Activated CD4-positive, CD25-positive, alpha-beta regulatory T cell treated with anti-CD3 and anti-CD28 coated beads, Interleukin-2, amount 50 U/mL, for 24 hours (primary cell): ENCODE results near the gene TST.

ENCODE experiments used
- ATAC-seq, 2 donors: fragments of 150-1000 bp; cut with Tn5 transposase; one replicate each; pipeline ENCODE4 v1.10.0; 2021; ENCODE audit warnings: mild to moderate bottlenecking in 1 of 2, moderate library complexity in 1 of 2

Gene TST

GRCh38 chr22:37030560-37031281, 11.5 kb upstream of the TST start:
- no peak for ATAC-seq

GRCh38 chr22:37028692-37029674, 9.7 kb upstream of the TST start:
- ATAC-seq, result no peak

- no peak for ATAC-seq
Observed at GRCh38 chr22:37027556-37027955, 8.3 kb upstream of the TST start.

- ATAC-seq, result no peak
Observed at GRCh38 chr22:37026325-37026724, 7.1 kb upstream of the TST start.

GRCh38 chr22:37025500-37026070, 6.3 kb upstream of the TST start:
- no peak for ATAC-seq

GRCh38 chr22:37024339-37025157, 5.3 kb upstream of the TST start:
- no peak for ATAC-seq

GRCh38 chr22:37023743-37024338, 4.6 kb upstream of the TST start:
- no peak for ATAC-seq

- no peak for ATAC-seq
Observed at GRCh38 chr22:37022483-37023337, 3.5 kb upstream of the TST start.

GRCh38 chr22:37021710-37022482, 2.6 kb upstream of the TST start:
- peak; percentile 35 to 49 for ATAC-seq

GRCh38 chr22:37021041-37021440, 1.8 kb upstream of the TST start:
- no peak for ATAC-seq

- peak; percentile 4 to 9 for ATAC-seq
Observed at GRCh38 chr22:37020192-37020479, 889 bp upstream of the TST start.

- ATAC-seq, result peak in 1 of 2 donors; percentile 12
Observed at GRCh38 chr22:37018815-37019308, 385 bp downstream of the TST start.

GRCh38 chr22:37018086-37018814, 997 bp downstream of the TST start:
- no peak for ATAC-seq

GRCh38 chr22:37017356-37017755, 1.9 kb downstream of the TST start:
- no peak for ATAC-seq

- no peak for ATAC-seq
Observed at GRCh38 chr22:37016134-37016910, 2.9 kb downstream of the TST start.

- ATAC-seq, result no peak
Observed at GRCh38 chr22:37015587-37015878, 3.7 kb downstream of the TST start.

GRCh38 chr22:37014835-37015586, 4.2 kb downstream of the TST start:
- ATAC-seq, result no peak

GRCh38 chr22:37014415-37014806, 4.8 kb downstream of the TST start:
- ATAC-seq, result no peak
